Measurements from ENCODE around the gene ANKS6. TPM values are rescaled to one million over a fixed set of nuclear protein-coding genes. Genes with fewer than 3 reads are reported as not detected.
A peak's percentile ranks its signal among the peaks of the same experiment; 100 is the strongest.

The ANKS6 gene
- total and polyA plus RNA-seq, 10 of the 15 experiments (the other 5 are each of a cell fraction or from before 2014, with no cell fraction given): 2.0 to 16.2 (median 6.1) TPM

GRCh38 chr9:98708103-98708932 is 88.0 kb downstream of the ANKS6 start (continued):
- TF ChIP-seq CREB1 (IDR thresholded peaks at IDR 0.05; ENCODE audit: low read depth): no peak
- no peak for TF ChIP-seq HCFC1 (IDR thresholded peaks at IDR 0.05; ENCODE audit: low read length)
- TF ChIP-seq TBL1XR1 (IDR thresholded peaks at IDR 0.05; ENCODE audit: low read depth, low read length): no peak
- no peak for TF ChIP-seq IKZF2 (IDR thresholded peaks at IDR 0.05)
- TF ChIP-seq NR2F1 (conservative IDR thresholded peaks at IDR 0.05): no peak
- TF ChIP-seq RELA (IDR thresholded peaks at IDR 0.05; ENCODE audit: borderline replicate concordance, partially characterized antibody): no peak
- TF ChIP-seq DPF2 (IDR thresholded peaks at IDR 0.05): no peak

- no peak for FAIRE-seq
Measured at GRCh38 chr9:98707166-98708102, 88.9 kb downstream of the ANKS6 start.

More at GRCh38 chr9:98707166-98708102, 88.9 kb downstream of the ANKS6 start:
- DNase-seq (ENCODE audit: low read depth, low spot score) (no peak), ATAC-seq (peak; percentile 80)
- CTCF ChIA-PET: no interaction called here
- WGBS (ENCODE audit: insufficient coverage, insufficient replicate concordance, low lambda C conversion rate, missing lambda C conversion rate): 12% methylated on average over 78 of the region's 79 CpGs
- H3K4me3 ChIP-seq: no peak overlapping the region
- H4K20me1 ChIP-seq (ENCODE audit: control insufficient read depth, insufficient read depth): no peaks in the 10 kb centered on the region
- no peak overlapping the region for H3K27ac ChIP-seq (ENCODE audit: control insufficient read depth, insufficient read depth)
- POLR2A ChIA-PET: no interaction called here
- in situ Hi-C loops (cut with MboI) (no loop called here), intact Hi-C loops (cut with micrococcal nuclease; ENCODE audit: unreplicated experiment) (loop anchor here (2.0 kb wide), 1 partner anchor 171 kb away; no protein-coding TSS in a partner anchor)
- H3K79me2 ChIP-seq (ENCODE audit: control insufficient read depth, insufficient read depth, low read length): no peaks in the 10 kb centered on the region
- peak; percentile 40 for TF ChIP-seq RAD21 (IDR thresholded peaks at IDR 0.05; ENCODE audit: insufficient read depth, low read depth, low read length)
- TF ChIP-seq RELB (IDR thresholded peaks at IDR 0.05; ENCODE audit: low read depth): no peak
- TF ChIP-seq CTCF (IDR thresholded peaks at IDR 0.05 in 2 of 3, conservative IDR thresholded peaks at IDR 0.05 in 1 of 3; ENCODE audit: control insufficient read depth in 2 of 3, extremely low read depth in 1 of 3, insufficient read depth in 1 of 3, low read depth in 3 of 3, low read length in 3 of 3): peak; percentile 34 to 40 (median 35); a peak in 4 of 6 replicates
- H3K4me1 ChIP-seq (ENCODE audit: control insufficient read depth, insufficient read depth, low read length): no peaks in the 10 kb centered on the region
- H3K4me2 ChIP-seq (ENCODE audit: control insufficient read depth, insufficient read depth): no peak overlapping the region
- no TSS peak for BruUV-seq (replicated peaks)
- no peak overlapping the region for H2AFZ ChIP-seq (ENCODE audit: control insufficient read depth, low read depth, low read length)
- RAD21 ChIA-PET (ENCODE audit: unreplicated experiment): interaction anchor here (0.7 kb wide), 1 partner anchor 471 kb away, joined by 5 read pairs; no protein-coding TSS in a partner anchor
- H3K36me3 ChIP-seq (ENCODE audit: control insufficient read depth in 2 of 2, insufficient read depth in 2 of 2, low read length in 1 of 2): no peaks in the 10 kb centered on the region
- no peak overlapping the region for H3K9ac ChIP-seq (ENCODE audit: control insufficient read depth, insufficient read depth, low read length)
- no peaks in the 10 kb centered on the region for H3K9me3 ChIP-seq (replicated peaks; ENCODE audit: control insufficient read depth, insufficient read depth, low read length)
- SMC1A ChIA-PET (ENCODE audit: uncharacterized antibody, unreplicated experiment): no interaction called here
- peaks cover 3 to 12% of the 10 kb centered on the region in 2 experiments; a peak in 3 of 4 replicates for H3K27me3 ChIP-seq (replicated peaks in 1 of 2; ENCODE audit: control insufficient read depth in 2 of 2, insufficient read depth in 2 of 2, low read length in 1 of 2)
